K562 (cell line): ENCODE data around the gene JAKMIP2. TPM values are rescaled to one million over a fixed set of nuclear protein-coding genes. Genes with fewer than 3 reads are reported as not detected.

ENCODE experiments used
- ATAC-seq: fragments of 200-7000 bp; cut with Tn5 transposase; 3 replicates; pipeline ENCODE4 v1.9.1; 2020; ENCODE audit warnings: moderate library complexity
- BruUV-seq: library from RNA; stranded (reverse); fragments of 400-500 nt; replicated peaks from 2 replicates; lab custom pipeline; 2021; lab: Mats Ljungman, UMichigan
- CTCF ChIA-PET: fragments of 300-600 bp; formaldehyde crosslinking; extraction: SDS; loops from one replicate; lab custom pipeline; 2021; ENCODE audit warnings: low intra/inter-chr PET ratio; lab: Yijun Ruan, JAX
- POLR2A ChIA-PET: fragments of 300-600, 350-650 bp; sonication (Branson Sonifier 250); formaldehyde crosslinking; extraction: SDS; loops from one replicate; lab custom pipeline; 2021; ENCODE audit warnings: antibody characterized with exemption, inconsistent platforms; lab: Yijun Ruan, JAX
- DNase-seq, 4 experiments: peaks; one replicate each; pipeline versions ENCODE4 v3.0.0 to v3.0.0-alpha.2; 2011 to 2018; ENCODE audit warnings: low spot score in 3 of 4, mixed read lengths in 3 of 4; ENCODE audit errors: extremely low read depth in 1 of 4
- FAIRE-seq: peaks from 2 replicates; lab custom pipeline; 2011; peaks lifted over from hg19 to GRCh38; lab: Jason Lieb, UNC
- H2AFZ ChIP-seq: 2 replicates; pipeline ENCODE4 v1.6.0; 2011; ENCODE audit warnings: low read depth, low read length, control low read depth, inconsistent platforms
- H3K27ac ChIP-seq: fragments of 200-600 bp; 3 replicates; pipeline ENCODE4 v1.8.0; 2011; ENCODE audit warnings: low read depth, mild to moderate bottlenecking, control low read depth, inconsistent platforms, low read length, moderate library complexity, mixed read lengths; ENCODE audit errors: extremely low read depth
- H3K27me3 ChIP-seq, 2 experiments: fragments of 300-600 bp in 1 of 2; 2 replicates in 1 of 2; 3 replicates in 1 of 2; pipeline versions ENCODE4 v1.6.0 to v1.8.0; 2011; ENCODE audit warnings: inconsistent platforms in 2 of 2, low read length in 2 of 2, mild to moderate bottlenecking in 1 of 2, mixed read lengths in 1 of 2, moderate library complexity in 1 of 2; ENCODE audit not compliant: control insufficient read depth in 2 of 2, insufficient read depth in 2 of 2
- H3K36me3 ChIP-seq: fragments of 300-600 bp; 3 replicates; pipeline ENCODE4 v1.8.0; 2011; ENCODE audit warnings: mild to moderate bottlenecking, low read length, inconsistent platforms; ENCODE audit not compliant: control insufficient read depth, insufficient read depth
- H3K4me1 ChIP-seq, 2 experiments: fragments of 200-600 bp in 1 of 2; replicated peaks in 1 of 2; 2 replicates in 1 of 2; 3 replicates in 1 of 2; pipeline versions ENCODE4 v1.5.1 to v1.8.0; 2011; ENCODE audit warnings: inconsistent platforms in 2 of 2, low read length in 2 of 2, mild to moderate bottlenecking in 1 of 2, mixed read lengths in 1 of 2, moderate library complexity in 1 of 2; ENCODE audit not compliant: control insufficient read depth in 2 of 2, insufficient read depth in 2 of 2
- H3K4me2 ChIP-seq: 2 replicates; pipeline ENCODE4 v1.6.1; 2011; ENCODE audit warnings: low read length, control low read depth, inconsistent platforms, mixed read lengths; ENCODE audit not compliant: insufficient read depth
- H3K4me3 ChIP-seq: fragments of 200-600 bp; sonication (generic), shearing (Covaris generic); 2 replicates; pipeline ENCODE4 v1.5.1; 2016; ENCODE audit warnings: control low read depth, inconsistent platforms
- H3K79me2 ChIP-seq: fragments of 200-600 bp; 3 replicates; pipeline ENCODE4 v1.8.0; 2011; ENCODE audit warnings: low read length, inconsistent platforms; ENCODE audit not compliant: control insufficient read depth, insufficient read depth
- H3K9ac ChIP-seq, 2 experiments: 2 replicates each; pipeline versions ENCODE4 v1.6.0 to v1.6.1; 2011; ENCODE audit warnings: low read depth in 2 of 2, low read length in 2 of 2, control low read depth in 1 of 2, inconsistent platforms in 1 of 2, mild to moderate bottlenecking in 1 of 2, mixed read lengths in 1 of 2; ENCODE audit not compliant: insufficient read depth in 1 of 2
- H3K9me1 ChIP-seq: one replicate; pipeline ENCODE4 v1.6.0; 2011; ENCODE audit warnings: inconsistent platforms, mild to moderate bottlenecking, low read length, moderate library complexity; ENCODE audit not compliant: control insufficient read depth, insufficient read depth
- H3K9me3 ChIP-seq: replicated peaks from 2 replicates; pipeline ENCODE4 v1.5.1; 2011; ENCODE audit warnings: low read depth, low read length, inconsistent platforms; ENCODE audit not compliant: control insufficient read depth, insufficient read depth
- H4K20me1 ChIP-seq: replicated peaks from 2 replicates; pipeline ENCODE4 v1.6.1; 2011; ENCODE audit warnings: low read length, inconsistent platforms, mixed read lengths; ENCODE audit not compliant: control insufficient read depth, insufficient read depth
- BRD4 ChIP-seq: fragments of 200-600 bp; sonication (generic); IDR thresholded peaks from 2 replicates; pipeline ENCODE4 v1.6.1; 2017; ENCODE audit warnings: inconsistent platforms
- DIDO1 ChIP-seq: fragments of 450-650 bp; IDR thresholded peaks from 2 replicates; pipeline ENCODE4 v1.6.1; 2016; ENCODE audit warnings: low read depth, missing biosample characterization, missing genetic modification characterization
- HDAC8 ChIP-seq: fragments of 450-650 bp; IDR thresholded peaks from 2 replicates; pipeline ENCODE4 v1.6.1; 2016; ENCODE audit warnings: mild to moderate bottlenecking, missing genetic modification characterization, moderate library complexity, missing compliant biosample characterization
- POLR2AphosphoS2 ChIP-seq: IDR thresholded peaks from 2 replicates; pipeline ENCODE4 v1.6.1; 2012; ENCODE audit warnings: low read length, improper control_type of control experiment
- POLR2G ChIP-seq: fragments of 200-400 bp; formaldehyde crosslinking; IDR thresholded peaks from 2 replicates; pipeline ENCODE4 v1.6.1; 2017; ENCODE audit warnings: low read depth, mild to moderate bottlenecking, antibody characterized with exemption, low read length, moderate library complexity
- POU5F1 ChIP-seq: fragments of 150-350 bp; IDR thresholded peaks from 2 replicates; pipeline ENCODE4 v1.6.1; 2014; ENCODE audit warnings: borderline replicate concordance, low read length, low read depth, mild to moderate bottlenecking; ENCODE audit not compliant: partially characterized antibody
- SMC3 ChIP-seq: conservative IDR thresholded peaks from 2 replicates; pipeline ENCODE4 v1.6.1; 2011; ENCODE audit warnings: low read depth, low read length, improper control_type of control experiment; ENCODE audit not compliant: insufficient read depth
- USF1 ChIP-seq: sonication (generic); formaldehyde crosslinking; IDR thresholded peaks from 2 replicates; pipeline ENCODE4 v1.9.0; 2022; ENCODE audit warnings: mild to moderate bottlenecking, missing genetic modification reagents
- WGBS: fragments of 100-300 bp; shearing (Covaris generic); methylation state at CpG from one replicate; pipeline ENCODE4 v1.1.6; 2016; ENCODE audit warnings: low coverage, mixed read lengths; ENCODE audit not compliant: insufficient coverage; ENCODE audit errors: missing lambda C conversion rate; 5-methylcytosine and 5-hydroxymethylcytosine counted together
- in situ Hi-C: fragments of 300-500 bp; cut with MboI; formaldehyde crosslinking; loops from 4 replicates; pipeline ENCODE4 v1.15.0; 2018; ENCODE audit warnings: inconsistent platforms, mixed read lengths
- intact Hi-C: fragments of 100-400 bp; cut with micrococcal nuclease; formaldehyde crosslinking; loops from 2 replicates; pipeline ENCODE4 v1.14.2; 2022
- polyA plus RNA-seq, 8 experiments: library from polyadenylated mRNA; depleted of rRNA in 4 of 8; stranded (reverse) in 5 of 8; unstranded in 3 of 8; fragments of >200 nt; fragmentation: Nextera tagmentation in 2 of 8; fragmentation: Illumina TruSeq in 1 of 8; extraction: Ambion mirVana in 2 of 8; extraction: Trizol in 1 of 8; gene quantifications; 2 replicates each; pipeline versions ENCODE4 v1.2.1 to v1.2.3, GENCODE V29; 2011 to 2014; ENCODE audit warnings: inconsistent platforms in 1 of 8, missing spikeins in 1 of 8
- total RNA-seq, 7 experiments: library from RNA; depleted of rRNA in 6 of 7; stranded (reverse); fragments of >200 nt in 6 of 7; fragmentation: Illumina TruSeq in 2 of 7; extraction: Trizol in 2 of 7; gene quantifications; 2 replicates each; pipeline versions ENCODE4 v1.2.1 to v1.2.3, GENCODE V29; 2011 to 2021; ENCODE audit warnings: low replicate concordance in 1 of 7

JAKMIP2 gene
- total and polyA plus RNA-seq, 9 of the 15 experiments (the other 6 are each of a cell fraction or from before 2014, with no cell fraction given): not detected

GRCh38 chr5:147670815-147671214, 111.7 kb downstream of the JAKMIP2 start:
- in situ Hi-C loops: no loop called here
- Histone ChIP-seq H3K36me3 (no peaks in the 10 kb centered on the region), H3K4me3 (no peak overlapping the region), H3K9me3 (peaks cover 3% of the 10 kb centered on the region; the same call in 1 of the 2 replicates), H4K20me1 (no peaks in the 10 kb centered on the region), H3K27me3 (no peaks in the 10 kb centered on the region), H3K9me1 (no peaks in the 10 kb centered on the region), H3K79me2 (no peaks in the 10 kb centered on the region), H3K27ac (no peak overlapping the region), H3K9ac (no peak overlapping the region), H3K4me1 (no peaks in the 10 kb centered on the region), H2AFZ (no peak overlapping the region), H3K4me2 (no peak overlapping the region)
- 0% methylated on average over 1 of the region's 1 CpG for whole genome bisulfite sequencing
- FAIRE-seq: no peak
- intact Hi-C loops: no loop called here
- DNase-seq: no peak
- CTCF ChIA-PET: no interaction called here
- no peak for ATAC-seq
- no peak for TF ChIP-seq POLR2AphosphoS2
- no peak for TF ChIP-seq HDAC8 (tag)
- no peak for TF ChIP-seq DIDO1 (tag)
- TF ChIP-seq USF1 (CRISPR knock-in tag): no peak
- TF ChIP-seq SMC3: no peak
- no peak for TF ChIP-seq POU5F1
- TF ChIP-seq BRD4: no peak
- no peak for TF ChIP-seq POLR2G
- no TSS peak for BruUV-seq
- POLR2A ChIA-PET: no interaction called here
